Left lobe of liver (tissue), 2 donors: ENCODE measurements around the gene CTSZ. TPM values are rescaled to one million over a fixed set of nuclear protein-coding genes. Genes with fewer than 3 reads are reported as not detected.
"Not testable (repeated sequence)": the region's sequence is repeated elsewhere in the genome, so short reads cannot be mapped to it uniquely, and the experiment has no call there.

Source experiments
- ATAC-seq: fragments of 200-7000 bp; cut with Tn5 transposase; one replicate; pipeline ENCODE4 v1.9.1; 2020; ENCODE audit warnings: mild to moderate bottlenecking, moderate library complexity
- DNase-seq: peaks from one replicate; pipeline ENCODE4 v3.0.0-alpha.2; 2020; ENCODE audit warnings: low spot score
- total RNA-seq: library from RNA; stranded (reverse); gene quantifications from one replicate; pipeline ENCODE4 v1.2.1, GENCODE V29; 2021
- donor health status: DM: no; HTN: no; CAD: no; lungs with moderate emphysema.
- donor health status: DM: no; HTN: yes; CAD: no.

CTSZ gene
- total RNA-seq, 1 donor from 2014 or later: 248 TPM

DNA sequence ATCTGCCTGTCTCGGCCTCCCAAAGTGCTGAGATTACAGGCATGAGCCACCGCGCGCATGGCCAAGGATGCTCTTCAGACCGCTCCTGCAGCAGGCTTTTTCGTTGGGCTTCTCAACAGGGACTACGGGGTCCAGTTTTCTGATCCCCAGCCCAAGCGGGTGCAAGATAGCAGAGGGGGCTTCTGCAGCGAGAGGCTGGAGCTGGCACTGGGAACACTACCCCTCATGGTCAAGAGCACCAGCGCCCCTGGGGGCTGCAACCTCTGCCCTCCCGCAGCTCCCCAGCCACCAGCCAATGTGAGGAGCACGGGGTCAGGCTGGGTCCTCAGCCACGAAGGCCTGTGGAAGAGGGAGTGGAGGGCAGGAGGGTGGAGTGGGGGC is 6.0 kb downstream of the CTSZ start:
- DNase-seq: no peak
- no peak for ATAC-seq

DNA sequence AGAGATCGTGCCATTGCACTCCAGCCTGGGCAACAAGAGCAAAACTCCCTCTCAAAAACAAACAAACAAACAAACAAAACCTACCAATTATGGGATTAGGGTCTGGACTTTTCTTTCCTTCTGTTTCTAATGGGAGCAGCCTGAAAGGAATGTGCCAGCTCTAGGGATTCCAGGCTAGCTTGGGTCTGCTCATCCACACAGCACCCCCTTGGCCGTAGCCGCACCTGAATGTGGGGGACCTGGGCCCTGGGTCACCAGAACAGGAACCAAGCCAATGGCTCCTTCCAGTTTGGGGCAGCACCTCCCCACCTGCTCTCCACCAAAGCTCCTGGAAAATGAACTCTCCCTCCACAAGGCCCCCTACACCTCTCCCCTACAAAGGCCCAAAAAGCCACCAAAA is 6.7 kb downstream of the CTSZ start:
- ATAC-seq (no peak), DNase-seq (no peak)

DNA sequence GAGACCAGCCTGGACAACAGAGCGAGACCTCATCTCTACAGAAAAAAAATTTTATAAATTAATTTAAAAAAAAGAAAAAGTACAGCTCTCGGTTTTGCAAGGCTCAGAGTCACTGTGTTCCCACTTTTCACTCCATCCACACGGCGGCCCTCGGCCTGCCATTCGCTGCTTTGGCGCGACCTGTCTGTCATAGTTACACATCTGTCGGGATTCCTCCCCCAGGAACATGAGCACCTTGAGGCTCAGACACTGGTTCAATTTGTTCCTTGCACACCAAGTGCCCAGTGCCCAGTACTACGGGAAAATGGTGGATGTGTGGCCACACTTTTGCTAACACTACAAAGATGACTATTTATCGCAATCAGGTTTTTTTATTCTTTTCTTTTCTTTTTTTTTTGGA is 8.4 kb downstream of the CTSZ start:
- no peak for DNase-seq

DNA sequence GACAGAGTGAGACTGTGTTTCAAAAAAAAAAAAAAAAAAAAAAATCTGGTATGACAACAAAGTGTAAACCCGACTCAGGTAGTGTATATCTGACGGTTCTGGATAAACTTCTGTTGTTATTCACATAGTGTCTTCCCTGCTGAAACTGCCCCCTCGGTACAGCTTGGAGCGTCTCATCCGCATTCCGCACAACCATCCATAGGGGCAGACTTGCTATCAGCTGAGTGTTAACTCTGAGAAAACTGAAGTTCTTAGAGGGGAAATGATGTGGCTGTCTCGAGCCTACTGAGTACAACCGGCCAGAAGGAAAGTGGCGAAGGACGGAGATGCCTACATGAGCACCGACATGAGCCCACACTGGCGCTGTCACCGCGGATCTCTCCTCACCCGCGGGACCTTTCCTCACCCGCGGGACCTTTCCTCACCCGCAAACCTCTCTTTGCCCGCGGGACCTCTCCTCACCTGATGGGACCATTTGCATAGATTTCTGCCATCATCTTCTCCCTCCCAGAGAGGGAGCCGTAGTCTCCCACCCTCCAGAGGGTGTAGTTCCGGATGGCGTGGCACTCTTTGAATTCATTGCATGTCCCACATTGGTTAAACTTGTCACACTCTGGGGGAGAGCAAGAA is 9.8 kb downstream of the CTSZ start:
- ATAC-seq (no peak), DNase-seq (no peak)

More for the DNA sequence above, 8.4 kb downstream of the CTSZ start:
- ATAC-seq: no peak

DNA sequence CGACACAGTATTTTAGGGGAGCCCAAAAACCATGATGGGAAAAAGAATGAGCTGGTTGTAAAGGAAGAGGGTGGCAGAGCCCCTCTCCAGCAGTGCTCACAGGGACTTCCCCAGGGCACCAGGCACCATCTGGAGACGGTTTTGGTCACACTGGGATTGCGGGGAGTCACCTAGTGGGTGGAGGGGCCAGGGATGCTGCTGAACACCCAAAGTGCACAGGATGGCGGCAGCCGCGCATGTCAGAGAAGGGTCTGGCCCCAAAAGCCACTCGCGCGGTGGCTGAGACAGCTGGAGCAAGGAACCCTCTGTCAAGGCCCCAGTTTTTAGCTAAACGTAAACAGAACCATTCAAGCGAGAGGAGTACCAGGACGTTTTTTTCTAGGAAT is 10.8 kb downstream of the CTSZ start:
- DNase-seq: no peak

DNA sequence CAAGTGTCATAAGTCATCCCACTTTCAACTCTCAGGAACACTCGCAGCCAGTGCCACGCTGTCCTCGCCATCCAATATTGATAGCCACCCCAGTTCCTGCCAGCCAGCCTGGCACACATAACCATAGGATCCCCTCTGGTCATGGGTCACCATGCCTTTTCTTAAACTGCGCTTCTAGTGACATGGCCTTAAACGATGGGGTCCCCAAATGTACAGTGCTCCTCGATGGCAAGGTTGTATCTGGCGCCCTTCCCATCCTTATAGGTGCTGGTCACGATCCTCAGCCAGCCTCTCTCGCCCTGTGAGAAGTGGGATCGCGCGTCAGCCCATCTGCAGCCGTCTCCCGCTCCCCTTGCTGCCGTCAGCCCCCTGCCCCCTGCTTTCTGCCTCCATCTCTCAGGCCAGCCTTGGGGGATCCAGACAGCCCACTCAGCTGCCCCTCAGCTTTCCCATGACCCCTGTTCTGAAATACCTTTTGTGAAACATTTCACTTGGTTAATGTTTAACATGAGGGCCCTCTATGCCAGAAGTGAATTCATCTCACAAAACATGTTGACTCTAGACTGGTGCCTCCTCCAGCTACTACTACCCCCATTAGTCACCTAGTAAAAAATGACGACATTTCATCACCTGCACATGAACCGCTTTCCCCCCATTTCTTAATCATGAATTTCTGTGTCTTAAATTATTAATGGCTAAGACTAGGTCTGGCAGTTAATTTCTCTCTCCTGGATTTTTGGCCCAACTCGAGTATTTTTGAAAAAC is 11.4 kb downstream of the CTSZ start:
- peak; percentile 60 for DNase-seq

More for the DNA sequence above, 10.8 kb downstream of the CTSZ start:
- ATAC-seq: no peak

DNA sequence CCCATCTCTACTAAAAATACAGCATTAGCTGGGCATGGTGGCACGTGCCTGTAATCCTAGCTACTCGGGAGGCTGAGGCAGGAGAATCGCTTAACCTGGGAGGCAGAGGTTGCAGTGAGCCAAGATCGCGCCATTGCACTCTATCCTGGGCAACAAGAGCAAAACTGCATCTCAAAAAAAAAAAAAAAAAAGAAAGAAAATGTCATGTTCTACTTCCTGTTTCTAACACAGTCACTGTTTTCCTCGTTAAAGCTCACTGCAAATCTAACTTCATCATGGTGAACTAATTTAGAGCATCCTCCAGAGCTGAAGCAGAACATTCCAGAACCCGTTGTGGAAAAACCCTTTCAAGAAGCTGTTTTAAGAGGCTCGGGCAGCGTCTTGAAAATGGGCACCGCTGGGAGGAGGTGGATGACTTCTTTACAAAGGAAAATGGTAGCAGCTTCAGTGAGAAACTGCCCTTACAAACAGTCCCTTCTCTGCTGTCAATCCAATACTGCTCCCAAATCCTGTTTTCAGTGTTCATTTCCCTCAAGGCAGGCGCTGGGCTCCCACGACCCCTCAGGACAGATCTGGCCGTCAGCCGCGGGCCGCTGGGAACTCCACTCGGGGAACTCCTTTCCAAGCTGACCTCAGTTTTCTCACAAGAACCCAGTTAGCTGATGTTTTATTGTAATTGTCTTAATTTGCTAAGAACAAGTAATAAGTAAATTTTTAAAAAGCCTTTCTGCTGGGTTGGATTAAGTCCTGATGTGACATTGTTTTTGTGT is 12.5 kb downstream of the CTSZ start:
- ATAC-seq (no peak), DNase-seq (no peak)

More for the DNA sequence above, 11.4 kb downstream of the CTSZ start:
- peak; percentile 61 for ATAC-seq

DNA sequence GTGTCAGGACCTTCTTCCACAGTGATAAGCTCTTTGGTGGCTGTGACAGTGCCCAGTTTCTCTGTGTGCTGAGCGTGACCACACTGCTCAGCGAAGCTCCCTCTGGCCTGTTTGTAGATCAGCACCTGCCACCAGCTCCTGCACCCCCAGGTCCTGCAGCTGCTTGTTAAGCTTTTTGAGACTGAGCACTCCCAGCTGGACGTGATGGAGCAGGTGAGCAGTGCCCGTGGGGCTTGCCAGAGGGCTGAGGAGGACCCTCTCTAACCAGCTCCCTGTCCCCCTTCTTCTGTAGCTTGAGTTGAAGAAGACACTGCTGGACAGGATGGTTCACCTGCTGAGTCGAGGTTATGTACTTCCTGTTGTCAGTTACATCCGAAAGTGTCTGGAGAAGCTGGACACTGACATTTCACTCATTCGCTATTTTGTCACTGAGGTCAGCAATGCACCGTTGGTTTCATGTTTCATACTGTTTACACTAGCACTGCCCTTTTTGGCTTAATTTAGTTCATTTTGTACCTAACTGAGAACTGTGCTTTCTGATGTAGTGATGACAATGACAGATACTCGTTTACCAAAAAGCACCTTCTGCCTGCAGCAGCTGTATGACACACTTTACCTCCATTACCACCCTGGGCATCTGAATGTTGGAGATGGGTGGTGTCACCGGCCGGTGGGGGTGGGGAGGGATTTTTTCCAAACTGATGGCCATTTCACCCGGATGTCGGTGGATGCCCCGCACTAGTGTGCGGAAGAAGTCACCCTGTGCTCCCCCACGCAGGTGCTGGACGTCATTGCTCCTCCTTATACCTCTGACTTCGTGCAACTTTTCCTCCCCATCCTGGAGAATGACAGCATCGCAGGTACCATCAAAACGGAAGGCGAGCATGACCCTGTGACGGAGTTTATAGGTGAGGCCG is 13.5 kb downstream of the CTSZ start:
- DNase-seq (no peak), ATAC-seq (peak; percentile 43)

DNA sequence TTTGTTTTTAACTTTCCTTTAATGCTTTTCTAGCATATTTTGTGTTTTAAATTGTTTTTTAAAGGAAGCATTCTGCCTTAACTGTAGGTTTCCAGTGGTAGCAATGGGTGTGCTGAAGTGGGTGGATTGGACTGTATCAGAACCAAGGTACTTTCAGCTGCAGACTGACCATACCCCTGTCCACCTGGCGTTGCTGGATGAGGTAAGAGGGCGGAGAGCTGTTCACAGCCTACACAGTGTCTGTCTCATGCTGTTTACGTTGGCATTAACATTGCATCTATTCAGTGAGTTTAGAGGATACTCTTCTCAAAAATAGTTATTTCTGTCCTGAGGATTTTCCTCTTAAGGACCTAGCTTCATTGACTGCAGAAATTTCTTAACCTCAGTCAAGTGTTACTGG is 14.1 kb downstream of the CTSZ start:
- DNase-seq (no peak), ATAC-seq (peak; percentile 4)

DNA sequence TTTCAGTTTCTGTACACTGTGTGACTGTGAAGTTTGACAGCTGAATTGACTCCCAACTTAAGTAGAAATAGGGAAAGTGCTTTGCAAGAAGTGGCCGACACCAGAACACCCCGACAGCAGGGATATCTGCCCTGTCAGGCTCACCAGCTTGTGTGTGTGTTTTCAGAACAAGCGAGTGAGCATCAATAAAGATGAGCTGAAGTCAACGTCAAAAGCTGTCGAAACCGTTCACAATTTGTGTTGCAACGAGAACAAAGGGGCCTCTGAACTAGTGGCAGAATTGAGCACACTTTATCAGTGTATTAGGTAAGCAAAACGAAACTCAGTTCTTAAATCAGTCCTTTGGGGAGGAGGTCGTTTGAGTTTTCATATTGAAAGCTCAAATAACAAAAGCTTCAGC is 15.3 kb downstream of the CTSZ start:
- peak; percentile 73 for DNase-seq
- ATAC-seq: peak; percentile 45

DNA sequence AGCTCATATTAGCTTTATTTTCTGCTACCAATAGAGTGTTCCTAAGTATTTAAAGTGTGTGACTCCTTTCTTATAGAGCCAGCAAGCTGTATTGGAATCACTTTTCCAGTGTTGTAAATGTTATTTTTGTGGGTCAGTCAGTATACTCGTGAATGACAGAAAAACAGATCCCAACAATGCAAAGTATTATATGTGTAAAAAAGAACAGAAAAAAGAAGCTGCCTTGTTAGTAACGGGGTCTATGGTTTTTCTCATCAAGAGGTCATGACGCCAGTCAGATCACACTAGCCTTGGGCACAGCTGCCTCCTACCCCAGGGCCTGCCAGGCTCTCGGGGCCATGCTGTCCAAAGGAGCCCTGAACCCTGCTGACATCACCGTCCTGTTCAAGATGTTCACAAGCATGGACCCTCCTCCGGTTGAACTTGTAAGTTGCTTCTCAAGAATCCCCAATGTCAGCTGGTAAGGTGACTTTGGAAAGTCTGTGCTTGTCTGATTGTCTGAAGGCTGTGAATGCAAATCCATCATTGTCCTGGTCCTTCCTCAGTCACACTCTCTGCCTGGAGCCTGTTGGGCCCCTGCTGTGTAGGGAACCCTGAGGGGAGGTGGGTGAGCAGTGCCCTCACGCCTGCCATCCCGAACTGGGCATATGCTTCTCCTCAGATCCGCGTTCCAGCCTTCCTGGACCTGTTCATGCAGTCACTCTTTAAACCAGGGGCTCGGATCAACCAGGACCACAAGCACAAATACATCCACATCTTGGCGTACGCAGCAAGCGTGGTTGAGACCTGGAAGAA is 16.2 kb downstream of the CTSZ start:
- ATAC-seq (no peak), DNase-seq (no peak)

DNA sequence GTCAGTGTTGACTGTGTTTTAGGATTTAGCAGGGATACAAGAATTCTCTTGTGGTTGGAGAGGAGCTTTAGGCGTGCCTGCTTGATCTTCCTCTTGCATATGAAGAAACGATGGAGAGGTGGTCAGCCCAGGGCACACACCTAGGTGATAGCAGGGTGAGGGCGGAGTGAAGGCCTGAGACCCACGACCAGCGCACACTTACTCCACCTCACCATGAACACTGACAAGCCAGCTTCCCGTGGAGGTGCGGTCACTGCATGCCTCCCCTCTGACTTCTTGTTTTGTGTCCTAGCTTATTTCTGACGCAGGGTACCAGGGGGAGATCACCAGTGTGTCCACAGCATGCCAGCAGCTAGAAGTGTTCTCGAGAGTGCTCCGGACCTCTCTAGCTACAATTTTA is 17.9 kb downstream of the CTSZ start:
- DNase-seq (peak; percentile 35), ATAC-seq (no peak)

DNA sequence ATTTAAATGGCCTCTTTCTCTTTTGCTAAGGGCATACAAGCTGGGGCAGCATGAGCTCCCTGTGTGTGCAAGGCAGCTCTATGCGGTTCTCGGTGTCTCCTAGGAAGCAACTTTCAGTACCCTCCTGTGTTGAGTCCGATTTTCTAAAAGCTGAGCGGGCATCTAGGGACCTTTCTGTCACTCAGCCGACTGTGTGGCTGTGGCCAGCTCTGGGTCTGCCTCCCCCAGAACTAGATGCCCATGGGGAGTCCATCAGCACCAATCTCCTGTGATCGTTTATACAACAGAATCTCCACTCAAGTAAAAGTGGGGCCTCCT is 18.5 kb downstream of the CTSZ start:
- ATAC-seq: no peak
- no peak for DNase-seq

DNA sequence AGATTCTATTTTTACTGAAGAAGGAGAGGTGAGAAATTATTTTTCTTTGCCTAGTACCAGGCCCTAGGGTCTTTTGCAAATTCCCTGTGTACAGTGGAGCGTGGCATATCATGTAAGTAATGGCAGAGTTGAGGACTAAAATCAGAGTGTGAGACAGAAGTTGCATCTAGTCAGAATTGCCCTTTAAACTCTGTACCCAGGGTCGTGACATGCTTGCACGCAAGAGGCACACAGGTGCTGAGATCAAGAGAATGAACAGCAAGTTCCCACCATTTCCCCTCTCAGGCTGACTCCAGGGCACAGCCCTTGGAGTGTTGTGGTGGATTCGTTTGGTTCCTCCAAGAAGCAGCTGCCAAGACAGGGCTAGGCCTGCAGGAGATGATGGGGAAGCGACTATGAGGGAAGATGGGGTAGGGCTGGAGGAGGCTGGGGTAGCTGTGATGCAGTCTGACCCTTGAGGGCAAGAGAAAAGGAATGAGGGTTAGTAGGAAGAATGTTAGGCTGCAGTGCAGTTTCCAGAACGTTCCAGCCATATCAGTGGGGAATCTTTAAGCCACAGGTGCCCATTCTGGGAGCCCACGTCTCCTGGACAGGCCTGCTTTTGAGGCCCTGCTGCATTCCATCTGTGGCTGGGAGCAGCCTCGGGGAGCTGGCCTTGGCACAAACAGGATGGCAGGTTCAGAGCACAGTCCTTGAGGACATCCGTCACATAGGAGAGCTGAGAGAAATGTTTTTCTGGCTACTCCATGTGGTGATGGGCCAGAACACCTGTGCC is 19.1 kb downstream of the CTSZ start:
- ATAC-seq (peak; percentile 48), DNase-seq (peak; percentile 43)

DNA sequence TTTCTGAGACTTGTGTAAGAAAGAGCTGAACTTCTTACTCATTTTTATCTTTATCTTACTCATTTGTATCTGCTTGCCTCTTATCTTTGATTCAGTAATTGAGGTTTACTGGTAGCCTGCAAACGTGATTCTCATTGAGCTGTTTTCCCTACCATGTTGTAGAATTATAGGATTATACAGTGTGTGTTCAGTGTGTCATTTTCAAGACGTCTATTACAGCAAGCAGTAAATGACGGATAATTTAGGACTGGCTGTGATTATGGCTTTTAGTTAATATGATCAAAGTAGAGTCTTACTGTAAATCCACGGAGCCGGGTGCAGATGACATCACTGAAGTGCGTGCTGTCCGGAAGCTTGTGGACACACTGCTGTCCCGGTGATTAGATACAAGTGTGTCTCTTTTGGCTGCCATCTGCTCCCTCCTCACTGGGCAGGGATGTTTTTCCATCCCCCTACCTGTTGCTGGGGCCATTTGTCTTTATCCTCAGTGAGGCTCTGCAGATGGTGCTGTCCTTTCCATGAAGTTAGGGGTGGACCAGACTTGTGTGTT is 20.0 kb downstream of the CTSZ start:
- no peak for DNase-seq
- no peak for ATAC-seq

DNA sequence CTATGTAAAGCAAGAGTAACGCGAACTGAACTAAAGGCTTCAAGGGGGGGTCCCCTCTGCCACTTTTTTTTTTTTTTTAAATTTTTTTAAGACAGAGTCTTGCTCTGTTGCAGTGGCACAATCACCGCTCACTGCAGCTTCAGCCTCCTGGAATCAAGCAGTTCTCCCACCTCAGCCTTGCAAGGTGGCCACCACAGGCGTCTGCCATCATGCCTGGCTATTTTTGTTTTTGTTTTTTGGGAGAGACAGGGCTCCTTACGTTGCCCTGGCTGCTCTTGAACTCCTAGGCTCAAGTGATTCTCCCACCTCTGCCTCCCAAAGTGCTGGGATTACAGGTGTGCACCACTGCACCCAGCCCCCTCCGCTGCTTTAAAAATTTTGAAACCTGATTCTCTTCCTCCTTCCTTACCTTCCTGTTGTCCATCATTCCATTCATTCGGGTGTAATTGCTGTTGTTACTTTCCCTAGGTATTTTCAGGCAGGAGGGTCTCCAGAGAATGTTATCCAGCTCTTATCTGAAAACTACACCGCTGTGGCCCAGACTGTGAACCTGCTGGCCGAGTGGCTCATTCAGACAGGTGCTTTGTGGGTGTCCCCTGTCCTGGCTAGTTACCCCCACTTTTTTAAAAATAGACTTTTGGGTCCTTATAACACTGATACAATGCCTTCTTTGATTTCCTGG is 20.6 kb downstream of the CTSZ start:
- no peak for DNase-seq
- ATAC-seq: no peak

DNA sequence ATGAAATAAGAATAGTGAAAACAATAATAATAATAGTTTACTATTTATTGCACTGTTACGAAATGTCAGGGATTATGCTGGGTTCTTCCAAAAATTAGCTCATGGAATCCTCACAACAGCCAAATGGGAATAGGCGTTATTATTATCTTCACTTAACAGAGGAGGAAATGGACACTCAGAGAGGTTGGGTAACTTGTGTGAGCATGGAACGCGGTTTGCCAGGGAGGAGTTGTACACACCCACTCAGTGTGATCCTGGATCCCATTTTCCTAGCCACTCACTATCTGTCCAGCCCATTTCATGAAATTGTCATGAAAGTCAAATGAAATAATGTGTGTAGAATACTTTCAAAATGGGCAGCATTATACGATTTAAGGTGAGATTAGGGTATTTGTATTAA is 21.4 kb downstream of the CTSZ start:
- ATAC-seq (no peak), DNase-seq (no peak)

DNA sequence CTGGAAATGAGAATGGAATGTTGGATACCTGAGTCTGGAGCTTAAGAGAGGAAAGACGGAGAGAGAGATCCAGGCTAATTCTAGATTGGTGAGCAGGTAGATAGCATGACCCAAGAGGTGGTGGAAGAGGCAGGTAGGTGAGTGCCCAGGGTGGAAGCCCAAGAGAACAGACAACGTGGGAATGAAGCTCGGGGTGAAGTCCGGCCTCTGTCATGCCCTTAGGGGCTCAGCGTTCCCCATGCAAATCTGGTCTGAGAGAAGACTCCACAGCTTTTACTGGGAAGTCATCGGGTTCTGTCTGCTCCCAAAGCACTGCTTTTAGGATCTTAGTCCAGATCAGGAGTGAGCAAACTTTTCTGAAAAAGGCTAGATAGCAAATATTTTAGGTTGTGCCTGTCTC is 22.4 kb downstream of the CTSZ start:
- no peak for ATAC-seq
- DNase-seq: no peak

DNA sequence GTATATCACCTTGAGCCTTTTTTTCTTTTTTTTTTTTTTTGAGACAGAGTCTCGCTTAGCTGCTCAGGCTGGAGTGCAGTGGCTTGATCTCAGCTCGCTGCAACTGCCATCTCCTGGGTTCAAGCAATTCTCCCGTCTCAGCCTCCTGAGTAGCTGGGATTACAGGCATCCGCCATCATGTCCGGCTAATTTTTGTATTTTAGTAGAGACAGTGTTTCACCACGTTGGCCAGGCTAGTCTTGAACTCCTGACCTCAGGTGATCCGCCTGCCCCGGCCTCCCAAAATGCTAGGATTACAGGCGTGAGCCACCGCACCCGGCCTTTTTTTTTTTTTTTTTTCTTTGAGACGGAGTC is 24.0 kb downstream of the CTSZ start:
- DNase-seq, ATAC-seq: not testable (repeated sequence)
